ENCODE measurements around the gene SLC32A1. TPM values are rescaled to one million over a fixed set of nuclear protein-coding genes. Genes with fewer than 3 reads are reported as not detected.

SLC32A1 gene
- total and polyA plus RNA-seq, 2 of the 4 experiments (the other 2 are of a cell fraction) = not detected

GRCh38 chr20:38771621-38772020, 47.3 kb downstream of the SLC32A1 start:
- Histone ChIP-seq H3K9me1 (ENCODE audit: insufficient read depth, low read length) (peaks cover 3% of the 10 kb centered on the region; the same call in 1 of the 2 replicates), H3K14ac (replicated peaks; ENCODE audit: low read depth, low read length) (no peak overlapping the region), H4K5ac (ENCODE audit: low read depth, low read length) (no peak overlapping the region), H2BK20ac (ENCODE audit: low read depth, low read length) (no peak overlapping the region), H2BK15ac (ENCODE audit: low read depth, low read length) (no peak overlapping the region), H4K20me1 (ENCODE audit: insufficient read depth, low read length) (no peaks in the 10 kb centered on the region), H3K4me1 (ENCODE audit: control insufficient read depth, insufficient read depth, low read length) (no peaks in the 10 kb centered on the region), H3K56ac (ENCODE audit: extremely low read depth, insufficient read depth, low read length) (no peak overlapping the region), H2BK120ac (ENCODE audit: low read depth, low read length) (no peak overlapping the region), H2AK5ac (ENCODE audit: low read depth, low read length) (no peak overlapping the region), H3K4ac (ENCODE audit: low read depth, low read length) (no peak overlapping the region), H3K36me3 (ENCODE audit: control insufficient read depth, insufficient read depth, low read length) (peaks cover 29% of the 10 kb centered on the region), H4K91ac (ENCODE audit: insufficient read depth, low read depth, low read length) (no peak overlapping the region), H3K9me3 (ENCODE audit: control insufficient read depth, insufficient read depth, low read length) (no peaks in the 10 kb centered on the region), H3K27me3 (ENCODE audit: control insufficient read depth, insufficient read depth, low read length) (no peaks in the 10 kb centered on the region), H3K23ac (ENCODE audit: low read depth, low read length) (no peak overlapping the region), H2AFZ (replicated peaks; ENCODE audit: low read length, poor library complexity) (no peak overlapping the region), H3K27ac (ENCODE audit: insufficient read depth, low read length) (no peak overlapping the region), H4K8ac (ENCODE audit: low read depth in 2 of 2, low read length in 2 of 2) (no peak overlapping the region), H2BK5ac (ENCODE audit: low read depth, low read length, poor library complexity, severe bottlenecking) (no peak overlapping the region), H3K4me2 (ENCODE audit: low read depth, low read length) (no peak overlapping the region), H3K4me3 (ENCODE audit: insufficient read depth, low read depth, low read length) (no peak overlapping the region), H3K9ac (ENCODE audit: low read depth, low read length) (no peak overlapping the region), H3K18ac (ENCODE audit: low read depth, low read length) (no peak overlapping the region), H3K79me1 (ENCODE audit: low read depth in 1 of 2, low read length in 2 of 2) (no peaks in the 10 kb centered on the region), H2AK9ac (replicated peaks; ENCODE audit: low read depth, low read length, poor library complexity) (no peak overlapping the region)
- in situ Hi-C loops (cut with MboI; ENCODE audit: low sequenced_read_pairs) = loop anchor here (25.0 kb wide), 1 partner anchor 266 kb away; no protein-coding TSS in a partner anchor
- DNase-seq = no peak
- TF ChIP-seq MXI1 (IDR thresholded peaks at IDR 0.05; ENCODE audit: borderline replicate concordance, low read depth, low read length) = no peak
- TF ChIP-seq MAZ (IDR thresholded peaks at IDR 0.05; ENCODE audit: borderline replicate concordance, low read depth, low read length) = no peak
- no peak for TF ChIP-seq FOS (IDR thresholded peaks at IDR 0.05; ENCODE audit: low read depth, low read length)
- TF ChIP-seq ELK1 (IDR thresholded peaks at IDR 0.05; ENCODE audit: borderline replicate concordance, low read depth, low read length) = no peak
- TF ChIP-seq USF2 (IDR thresholded peaks at IDR 0.05; ENCODE audit: low read depth, low read length) = no peak
- no peak for TF ChIP-seq RCOR1 (IDR thresholded peaks at IDR 0.05; ENCODE audit: insufficient replicate concordance, low read length)
- no peak for TF ChIP-seq POLR2A (IDR thresholded peaks at IDR 0.05; ENCODE audit: low read depth, low read length)
- no peak for TF ChIP-seq BHLHE40 (IDR thresholded peaks at IDR 0.05; ENCODE audit: low read depth, low read length)
- WGBS, 2 experiments (ENCODE audit: extremely low coverage in 2 of 2, insufficient read length in 1 of 2) = 90% methylated on average over 4 of the region's 7 CpGs; no CpG with 5 or more reads in 1 of the 2 experiments
- dilution Hi-C loops (cut with HindIII; ENCODE audit: low sequenced_read_pairs, unreplicated experiment) = no loop called here
- no peak for ATAC-seq (ENCODE audit: low read depth)
- intact Hi-C loops (cut with micrococcal nuclease) = no loop called here
- ChIA-PET POLR2A (ENCODE audit: unreplicated experiment) (no interaction called here), CTCF (no interaction called here)
- BruUV-seq (replicated peaks) = no TSS peak

All from IMR-90 (cell line).